HL-60 (cell line): ENCODE results near the gene HAUS2.

Source experiments
- CTCF ChIP-seq: IDR thresholded peaks from one replicate; pipeline ENCODE4 v1.5.1; 2011; ENCODE audit warnings: low read length, control low read depth, inconsistent platforms; ENCODE audit not compliant: insufficient read depth
- POLR2AphosphoS5 ChIP-seq: IDR thresholded peaks from 2 replicates; pipeline ENCODE4 v1.6.1; 2012; ENCODE audit warnings: low read depth

- TF ChIP-seq POLR2AphosphoS5 = no peak
- no peak for TF ChIP-seq CTCF
These were observed 15.4 kb upstream of the HAUS2 start for GRCh38 chr15:42533246-42533645.
